22Rv1 (cell line): ENCODE data around the gene ANKRD33B.

Experiments
- ZFX ChIP-seq: fragments of 450-650 bp; IDR thresholded peaks from 2 replicates; pipeline ENCODE4 v1.6.1; 2017; ENCODE audit warnings: antibody characterized with exemption, borderline replicate concordance
- TF ChIP-seq, protein P1 (sequence below): fragments of 450-650 bp; IDR thresholded peaks from 2 replicates; pipeline ENCODE4 v1.5.1; 2017; ENCODE audit warnings: mild to moderate bottlenecking

DNA sequence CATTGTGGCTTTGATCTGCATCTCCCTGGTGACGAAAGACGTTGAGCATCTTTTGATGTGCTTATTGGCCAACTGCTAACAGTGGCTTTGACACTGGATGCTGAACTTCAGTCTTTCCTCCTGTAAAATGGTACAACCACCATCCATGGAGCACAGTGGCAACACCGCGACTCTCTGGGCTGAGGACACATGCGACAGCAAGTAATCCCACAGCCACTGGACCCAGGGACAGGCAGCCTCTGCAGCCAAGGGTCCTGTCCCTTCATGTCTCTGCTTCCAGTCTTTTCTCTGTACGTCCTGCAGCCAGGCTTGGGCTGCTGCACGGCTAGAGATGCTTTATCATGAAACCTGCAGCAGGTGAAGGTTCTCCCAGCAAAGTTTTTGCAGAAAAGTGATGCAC lies 113.7 kb downstream of the ANKRD33B start:
- TF ChIP-seq, protein P1, sequence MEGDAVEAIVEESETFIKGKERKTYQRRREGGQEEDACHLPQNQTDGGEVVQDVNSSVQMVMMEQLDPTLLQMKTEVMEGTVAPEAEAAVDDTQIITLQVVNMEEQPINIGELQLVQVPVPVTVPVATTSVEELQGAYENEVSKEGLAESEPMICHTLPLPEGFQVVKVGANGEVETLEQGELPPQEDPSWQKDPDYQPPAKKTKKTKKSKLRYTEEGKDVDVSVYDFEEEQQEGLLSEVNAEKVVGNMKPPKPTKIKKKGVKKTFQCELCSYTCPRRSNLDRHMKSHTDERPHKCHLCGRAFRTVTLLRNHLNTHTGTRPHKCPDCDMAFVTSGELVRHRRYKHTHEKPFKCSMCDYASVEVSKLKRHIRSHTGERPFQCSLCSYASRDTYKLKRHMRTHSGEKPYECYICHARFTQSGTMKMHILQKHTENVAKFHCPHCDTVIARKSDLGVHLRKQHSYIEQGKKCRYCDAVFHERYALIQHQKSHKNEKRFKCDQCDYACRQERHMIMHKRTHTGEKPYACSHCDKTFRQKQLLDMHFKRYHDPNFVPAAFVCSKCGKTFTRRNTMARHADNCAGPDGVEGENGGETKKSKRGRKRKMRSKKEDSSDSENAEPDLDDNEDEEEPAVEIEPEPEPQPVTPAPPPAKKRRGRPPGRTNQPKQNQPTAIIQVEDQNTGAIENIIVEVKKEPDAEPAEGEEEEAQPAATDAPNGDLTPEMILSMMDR, result no peak
- no peak for TF ChIP-seq ZFX
